ENCODE measurements around the gene PLCG2. TPM values are rescaled to one million over a fixed set of nuclear protein-coding genes. Genes with fewer than 3 reads are reported as not detected.

PLCG2 gene
- total RNA-seq, 1 donor from 2014 or later = 47.6 TPM

DNA sequence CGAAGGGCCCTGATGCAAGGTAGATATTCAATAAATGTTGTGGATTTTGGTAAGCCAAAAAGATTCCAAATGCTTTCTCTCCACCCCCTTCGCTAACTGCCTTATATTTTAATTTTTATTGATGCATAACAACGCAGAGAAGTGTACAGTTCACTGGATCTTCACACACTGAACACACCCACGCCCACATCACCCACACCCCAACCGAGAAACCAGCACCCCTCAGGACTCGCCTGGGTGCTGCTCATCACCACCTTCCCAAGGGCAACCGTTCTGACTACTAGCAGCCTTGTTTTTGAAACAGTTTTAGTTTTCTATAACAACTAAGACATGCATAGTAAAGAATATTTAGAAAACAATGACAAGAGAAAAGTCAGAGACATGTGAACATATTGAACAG is 9.1 kb upstream of the PLCG2 start:
- no peaks in the 10 kb centered on the region for H3K9me3 ChIP-seq
- peaks cover 7% of the 10 kb centered on the region for H3K4me1 ChIP-seq
- no peaks in the 10 kb centered on the region for H3K27me3 ChIP-seq
- intact Hi-C loops (cut with DNase I) = no loop called here
- no peak overlapping the region for H3K4me3 ChIP-seq
- ATAC-seq = no peak
- H3K27ac ChIP-seq = no peak overlapping the region
- no peaks in the 10 kb centered on the region for H3K36me3 ChIP-seq
- DNase-seq = no peak
- TF ChIP-seq, protein P1, sequence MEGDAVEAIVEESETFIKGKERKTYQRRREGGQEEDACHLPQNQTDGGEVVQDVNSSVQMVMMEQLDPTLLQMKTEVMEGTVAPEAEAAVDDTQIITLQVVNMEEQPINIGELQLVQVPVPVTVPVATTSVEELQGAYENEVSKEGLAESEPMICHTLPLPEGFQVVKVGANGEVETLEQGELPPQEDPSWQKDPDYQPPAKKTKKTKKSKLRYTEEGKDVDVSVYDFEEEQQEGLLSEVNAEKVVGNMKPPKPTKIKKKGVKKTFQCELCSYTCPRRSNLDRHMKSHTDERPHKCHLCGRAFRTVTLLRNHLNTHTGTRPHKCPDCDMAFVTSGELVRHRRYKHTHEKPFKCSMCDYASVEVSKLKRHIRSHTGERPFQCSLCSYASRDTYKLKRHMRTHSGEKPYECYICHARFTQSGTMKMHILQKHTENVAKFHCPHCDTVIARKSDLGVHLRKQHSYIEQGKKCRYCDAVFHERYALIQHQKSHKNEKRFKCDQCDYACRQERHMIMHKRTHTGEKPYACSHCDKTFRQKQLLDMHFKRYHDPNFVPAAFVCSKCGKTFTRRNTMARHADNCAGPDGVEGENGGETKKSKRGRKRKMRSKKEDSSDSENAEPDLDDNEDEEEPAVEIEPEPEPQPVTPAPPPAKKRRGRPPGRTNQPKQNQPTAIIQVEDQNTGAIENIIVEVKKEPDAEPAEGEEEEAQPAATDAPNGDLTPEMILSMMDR (IDR thresholded peaks at IDR 0.05) = no peak

- Histone ChIP-seq H3K9me3 (no peaks in the 10 kb centered on the region), H3K36me3 (no peaks in the 10 kb centered on the region), H3K4me1 (peaks cover 4% of the 10 kb centered on the region), H3K4me3 (no peak overlapping the region), H3K27me3 (no peaks in the 10 kb centered on the region), H3K27ac (no peak overlapping the region)
- intact Hi-C loops (cut with DNase I) = no loop called here
- ATAC-seq = no peak
- TF ChIP-seq, protein P1 (IDR thresholded peaks at IDR 0.05) = no peak
- DNase-seq = no peak
These were observed 4.7 kb upstream of the PLCG2 start for GRCh38 chr16:81774348-81774747.

DNA sequence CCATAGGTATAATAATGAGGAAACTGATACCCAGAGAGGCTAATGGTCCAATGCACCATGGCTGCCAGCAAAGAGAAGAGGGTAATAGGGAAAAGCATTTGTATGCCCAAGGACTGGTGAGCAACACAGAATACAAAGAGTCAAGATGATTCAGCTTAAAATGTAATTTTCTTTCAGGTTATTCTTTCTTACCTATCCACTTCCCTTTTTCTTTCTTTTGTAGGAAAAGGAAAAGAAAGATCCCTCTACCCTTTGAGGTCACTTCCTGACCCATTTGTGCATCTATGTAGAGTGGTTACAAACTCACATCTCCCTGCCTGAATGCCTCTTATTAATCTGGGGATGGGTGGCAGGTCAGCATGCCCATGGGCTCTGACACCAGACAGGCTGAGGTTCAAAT is 3.5 kb upstream of the PLCG2 start:
- DNase-seq (no peak), ATAC-seq (no peak)
- TF ChIP-seq, protein P1 (IDR thresholded peaks at IDR 0.05) = no peak

GRCh38 chr16:81778231-81778630 is 860 bp upstream of the PLCG2 start:
- intact Hi-C loops (cut with DNase I) = no loop called here
- no peak overlapping the region for H3K27ac ChIP-seq
- no peaks in the 10 kb centered on the region for H3K27me3 ChIP-seq

More for the DNA sequence above, 3.5 kb upstream of the PLCG2 start:
- Histone ChIP-seq H3K4me3 (no peak overlapping the region), H3K36me3 (no peaks in the 10 kb centered on the region), H3K27me3 (no peaks in the 10 kb centered on the region), H3K27ac (no peak overlapping the region), H3K9me3 (no peaks in the 10 kb centered on the region), H3K4me1 (peaks cover 4% of the 10 kb centered on the region)
- intact Hi-C loops (cut with DNase I) = no loop called here

GRCh38 chr16:81779536-81780320 is 637 bp downstream of the PLCG2 start:
- H3K27me3 ChIP-seq = no peaks in the 10 kb centered on the region
- DNase-seq (peak; percentile 80), ATAC-seq (peak; percentile 59)
- peak overlapping the region; percentile 66 for H3K27ac ChIP-seq
- intact Hi-C loops (cut with DNase I) = loop anchor here (10.0 kb wide), 1 partner anchor 95 kb away; no protein-coding TSS in a partner anchor
- TF ChIP-seq, protein P1 (IDR thresholded peaks at IDR 0.05) = no peak
- H3K4me1 ChIP-seq = peaks cover 16% of the 10 kb centered on the region
- H3K9me3 ChIP-seq = no peaks in the 10 kb centered on the region
- peak overlapping the region; percentile 71 for H3K4me3 ChIP-seq
- H3K36me3 ChIP-seq = no peaks in the 10 kb centered on the region

More at GRCh38 chr16:81778231-81778630, 860 bp upstream of the PLCG2 start:
- peaks cover 4% of the 10 kb centered on the region for H3K4me1 ChIP-seq
- TF ChIP-seq, protein P1 (IDR thresholded peaks at IDR 0.05) = no peak
- DNase-seq (no peak), ATAC-seq (no peak)
- H3K9me3 ChIP-seq = no peaks in the 10 kb centered on the region
- no peaks in the 10 kb centered on the region for H3K36me3 ChIP-seq
- no peak overlapping the region for H3K4me3 ChIP-seq

Measured in upper lobe of right lung (tissue), 1 donor.